GM12874 (cell line): Measurements from ENCODE around the gene DCTN2.

Experiments
- TF ChIP-seq, protein P1 (sequence below): IDR thresholded peaks from 2 replicates; pipeline ENCODE4 v1.5.1; 2011; ENCODE audit warnings: low read depth, mild to moderate bottlenecking, control low read depth, low read length, moderate library complexity; ENCODE audit not compliant: insufficient read depth

DCTN2 gene

GRCh38 chr12:57571926-57572762, 25.2 kb upstream of the DCTN2 start:
- TF ChIP-seq, protein P1, sequence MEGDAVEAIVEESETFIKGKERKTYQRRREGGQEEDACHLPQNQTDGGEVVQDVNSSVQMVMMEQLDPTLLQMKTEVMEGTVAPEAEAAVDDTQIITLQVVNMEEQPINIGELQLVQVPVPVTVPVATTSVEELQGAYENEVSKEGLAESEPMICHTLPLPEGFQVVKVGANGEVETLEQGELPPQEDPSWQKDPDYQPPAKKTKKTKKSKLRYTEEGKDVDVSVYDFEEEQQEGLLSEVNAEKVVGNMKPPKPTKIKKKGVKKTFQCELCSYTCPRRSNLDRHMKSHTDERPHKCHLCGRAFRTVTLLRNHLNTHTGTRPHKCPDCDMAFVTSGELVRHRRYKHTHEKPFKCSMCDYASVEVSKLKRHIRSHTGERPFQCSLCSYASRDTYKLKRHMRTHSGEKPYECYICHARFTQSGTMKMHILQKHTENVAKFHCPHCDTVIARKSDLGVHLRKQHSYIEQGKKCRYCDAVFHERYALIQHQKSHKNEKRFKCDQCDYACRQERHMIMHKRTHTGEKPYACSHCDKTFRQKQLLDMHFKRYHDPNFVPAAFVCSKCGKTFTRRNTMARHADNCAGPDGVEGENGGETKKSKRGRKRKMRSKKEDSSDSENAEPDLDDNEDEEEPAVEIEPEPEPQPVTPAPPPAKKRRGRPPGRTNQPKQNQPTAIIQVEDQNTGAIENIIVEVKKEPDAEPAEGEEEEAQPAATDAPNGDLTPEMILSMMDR = no peak

DNA sequence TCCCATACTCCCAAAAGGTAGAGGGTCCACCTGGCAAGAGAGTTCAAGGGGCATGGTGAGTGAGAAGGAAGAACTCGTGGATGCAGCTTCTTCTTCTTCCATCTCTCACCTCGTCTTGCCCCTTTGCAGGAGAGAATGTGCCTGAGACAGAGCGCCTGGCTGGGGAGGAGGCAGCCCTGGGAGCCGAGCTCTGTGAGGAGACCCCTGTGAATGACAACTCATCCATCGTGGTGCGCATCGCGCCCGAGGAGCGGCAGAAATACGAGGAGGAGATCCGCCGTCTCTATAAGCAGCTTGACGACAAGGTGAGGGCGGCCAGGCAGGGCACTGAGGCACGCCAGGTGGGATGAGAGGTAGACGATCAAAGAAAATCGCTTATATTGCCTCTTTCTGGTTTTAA, 22.9 kb upstream of the DCTN2 start:
- TF ChIP-seq, protein P1 = no peak

DNA sequence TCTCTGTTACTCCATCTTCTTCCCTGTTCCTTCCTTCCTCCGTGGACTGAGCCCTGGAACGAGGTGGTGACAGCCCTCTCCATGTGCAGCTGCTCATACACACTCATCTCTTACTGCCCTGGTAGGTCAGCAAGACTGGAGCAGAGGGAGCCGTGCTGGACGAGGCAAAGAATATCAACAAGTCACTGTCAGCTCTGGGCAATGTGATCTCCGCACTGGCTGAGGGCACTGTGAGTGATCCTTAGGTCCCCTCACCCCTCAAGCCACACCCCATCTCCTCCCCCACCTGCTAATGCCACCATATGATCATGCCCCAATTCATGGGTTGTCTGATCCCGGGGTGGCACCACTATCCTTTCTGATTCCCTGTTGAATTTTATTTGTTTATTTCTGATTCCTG, 21.8 kb upstream of the DCTN2 start:
- TF ChIP-seq, protein P1 = no peak

DNA sequence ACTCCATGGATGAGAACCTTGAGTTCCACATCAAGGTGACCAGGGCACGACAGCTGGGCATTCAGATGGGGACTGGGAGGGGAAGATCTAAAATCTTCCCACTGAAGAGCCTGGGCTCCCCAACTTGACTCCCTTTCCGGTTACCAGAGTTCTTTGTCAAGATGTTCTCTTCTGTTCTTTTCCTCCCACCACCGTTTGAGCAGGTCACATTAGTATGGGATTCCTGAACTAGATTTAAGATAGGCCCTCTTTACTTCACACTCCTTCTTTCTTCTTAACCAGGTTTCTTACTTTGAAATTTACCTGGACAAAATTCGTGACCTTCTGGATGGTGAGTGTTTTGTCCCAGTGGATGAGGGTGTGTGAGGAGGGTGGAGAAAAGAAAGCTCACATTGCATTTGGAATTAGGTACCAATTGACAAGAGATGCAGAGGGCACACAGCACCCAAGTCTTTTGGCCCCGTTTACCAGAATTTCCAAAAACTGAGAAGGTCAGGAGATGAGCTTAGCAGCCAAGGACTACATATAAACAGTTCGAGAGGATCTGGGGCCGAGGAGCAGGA, 17.3 kb upstream of the DCTN2 start:
- TF ChIP-seq, protein P1 = no peak

GRCh38 chr12:57563358-57563757, 16.4 kb upstream of the DCTN2 start:
- TF ChIP-seq, protein P1 = no peak

GRCh38 chr12:57560516-57560915, 13.5 kb upstream of the DCTN2 start:
- TF ChIP-seq, protein P1 = no peak

GRCh38 chr12:57558864-57559263, 11.9 kb upstream of the DCTN2 start:
- TF ChIP-seq, protein P1 = no peak
